ENCODE data around the gene ADAMTSL3.

Gene ADAMTSL3

DNA sequence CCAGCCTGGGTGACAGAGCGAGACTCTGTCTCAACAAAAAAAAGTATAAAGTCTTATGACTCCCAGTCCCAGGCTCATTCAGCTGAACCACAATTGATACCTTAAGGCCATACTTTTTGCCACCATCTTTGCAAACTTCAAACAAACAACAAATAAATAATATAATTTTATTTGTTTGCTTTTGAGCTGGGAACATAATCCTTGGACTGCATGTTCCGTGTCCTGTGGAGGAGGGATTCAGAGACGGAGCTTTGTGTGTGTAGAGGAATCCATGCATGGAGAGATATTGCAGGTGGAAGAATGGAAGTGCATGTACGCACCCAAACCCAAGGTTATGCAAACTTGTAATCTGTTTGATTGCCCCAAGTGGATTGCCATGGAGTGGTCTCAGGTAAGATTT is 238.6 kb downstream of the ADAMTSL3 start:
- no peak for DNase-seq

DNA sequence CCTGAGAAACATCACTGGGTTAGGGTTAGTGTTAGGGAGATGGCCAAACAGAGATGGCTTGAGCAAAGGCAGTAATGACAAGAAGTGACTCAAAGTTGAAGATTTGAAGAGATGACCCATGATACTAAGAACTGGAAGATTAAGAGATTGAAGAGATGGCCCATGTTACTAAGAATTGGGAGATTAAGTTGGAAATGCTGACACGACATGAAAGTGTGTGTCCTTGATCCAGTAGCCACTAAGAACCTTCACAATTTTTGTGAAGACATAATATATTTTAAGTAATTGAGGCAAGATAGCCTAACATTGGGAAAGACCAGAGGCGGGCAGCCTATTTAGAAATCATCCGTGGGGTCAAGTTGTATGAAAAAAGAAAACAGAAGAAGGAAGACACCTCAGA is 239.4 kb downstream of the ADAMTSL3 start:
- no peak for DNase-seq

DNA sequence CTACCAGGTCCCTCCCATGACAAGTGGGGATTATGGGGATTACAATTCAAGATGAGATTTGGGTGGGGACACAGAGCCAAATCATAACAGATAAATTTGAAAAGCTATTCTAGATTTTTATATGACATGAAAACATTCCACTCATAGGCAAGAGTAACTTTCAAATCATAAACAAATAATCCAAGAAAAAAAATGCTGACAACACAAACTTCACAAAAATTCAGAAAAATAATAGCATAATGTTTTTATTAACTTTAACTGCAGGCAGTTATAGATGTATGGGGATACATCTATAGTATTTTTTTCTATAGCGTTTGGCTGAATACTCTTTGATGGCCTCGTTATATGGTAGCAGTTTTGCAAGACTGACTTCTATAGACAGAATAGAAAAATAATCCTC is 243.1 kb downstream of the ADAMTSL3 start:
- no peak for DNase-seq

DNA sequence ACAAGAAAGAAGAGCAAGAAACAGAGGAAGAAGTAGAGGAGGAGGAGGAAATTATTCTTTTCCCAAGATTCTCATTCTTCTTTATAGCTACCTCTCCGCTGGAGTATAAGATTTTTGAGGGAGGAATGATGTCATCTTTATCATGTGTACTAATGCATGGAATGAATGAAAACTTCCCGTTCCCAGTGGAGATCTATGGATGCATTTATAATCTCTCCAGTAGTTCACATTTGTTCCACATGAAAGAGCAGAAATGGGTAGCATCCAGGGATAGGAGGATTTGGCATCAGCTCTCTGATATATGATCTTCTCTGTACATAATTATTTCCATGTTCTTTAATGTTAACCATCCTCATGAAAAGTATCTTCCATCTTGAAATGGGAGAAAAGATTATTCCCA is 244.4 kb downstream of the ADAMTSL3 start:
- no peak for DNase-seq

DNA sequence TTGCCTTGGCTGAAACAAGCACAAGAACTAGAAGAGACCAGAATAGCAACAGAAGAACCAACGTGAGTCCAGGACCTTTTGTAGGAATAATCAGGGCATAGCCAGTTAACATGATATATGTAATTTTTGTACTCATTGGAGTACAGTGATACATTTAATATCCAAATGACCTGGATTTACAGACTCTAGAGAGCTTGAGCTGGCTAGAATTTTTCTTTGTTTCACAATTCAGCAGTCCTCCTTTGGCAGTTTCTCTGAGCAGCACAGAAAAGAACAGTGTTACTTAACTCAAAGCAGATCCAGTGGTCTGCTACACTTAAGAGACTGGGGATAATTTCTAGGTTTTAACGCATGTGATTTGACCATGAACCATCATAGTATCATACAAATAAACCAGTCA is 245.7 kb downstream of the ADAMTSL3 start:
- DNase-seq = no peak

DNA sequence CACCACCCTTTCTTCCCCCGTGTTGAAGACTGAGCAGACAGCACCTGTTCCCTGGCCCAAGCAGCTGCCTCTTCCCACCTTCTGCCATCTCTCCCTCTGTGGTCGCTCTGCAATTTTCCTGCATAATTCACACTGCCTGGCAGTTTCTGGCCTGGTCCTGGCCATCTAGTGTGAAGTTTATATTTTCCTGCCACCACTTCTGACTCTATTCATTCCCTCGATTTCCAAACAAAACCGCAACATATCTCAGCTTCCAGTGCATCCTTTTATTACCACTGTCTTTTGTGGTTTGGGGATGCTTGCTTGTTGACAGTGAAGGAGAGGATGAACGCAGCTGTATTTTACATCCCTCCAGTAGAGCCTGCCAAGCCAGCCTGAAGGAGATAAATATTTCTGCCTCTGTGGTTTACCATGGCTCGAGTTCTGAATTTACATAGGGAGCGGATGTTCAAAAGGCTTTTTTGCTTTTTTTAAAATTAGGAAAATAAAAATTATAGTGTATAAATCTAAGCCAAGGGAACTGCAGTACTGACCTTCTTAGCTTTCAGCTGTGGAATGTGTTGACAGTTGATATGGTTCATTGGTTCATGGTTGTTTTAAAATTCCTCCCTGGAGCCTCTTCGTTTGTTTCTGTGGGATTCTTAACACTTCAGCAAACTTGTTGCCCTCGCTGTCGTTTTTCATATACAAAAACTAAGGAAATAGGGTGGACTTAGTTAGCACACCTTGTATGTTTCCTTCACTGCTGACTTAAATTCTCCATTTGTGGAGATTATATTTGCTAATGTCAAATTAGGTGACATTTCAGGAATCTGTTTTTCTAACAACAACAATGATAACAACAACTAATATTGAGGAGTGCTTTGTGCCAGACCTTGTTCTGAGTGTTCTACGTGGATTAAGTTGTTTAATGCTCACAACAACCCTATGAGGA is 250.5 kb downstream of the ADAMTSL3 start:
- no peak for DNase-seq

DNA sequence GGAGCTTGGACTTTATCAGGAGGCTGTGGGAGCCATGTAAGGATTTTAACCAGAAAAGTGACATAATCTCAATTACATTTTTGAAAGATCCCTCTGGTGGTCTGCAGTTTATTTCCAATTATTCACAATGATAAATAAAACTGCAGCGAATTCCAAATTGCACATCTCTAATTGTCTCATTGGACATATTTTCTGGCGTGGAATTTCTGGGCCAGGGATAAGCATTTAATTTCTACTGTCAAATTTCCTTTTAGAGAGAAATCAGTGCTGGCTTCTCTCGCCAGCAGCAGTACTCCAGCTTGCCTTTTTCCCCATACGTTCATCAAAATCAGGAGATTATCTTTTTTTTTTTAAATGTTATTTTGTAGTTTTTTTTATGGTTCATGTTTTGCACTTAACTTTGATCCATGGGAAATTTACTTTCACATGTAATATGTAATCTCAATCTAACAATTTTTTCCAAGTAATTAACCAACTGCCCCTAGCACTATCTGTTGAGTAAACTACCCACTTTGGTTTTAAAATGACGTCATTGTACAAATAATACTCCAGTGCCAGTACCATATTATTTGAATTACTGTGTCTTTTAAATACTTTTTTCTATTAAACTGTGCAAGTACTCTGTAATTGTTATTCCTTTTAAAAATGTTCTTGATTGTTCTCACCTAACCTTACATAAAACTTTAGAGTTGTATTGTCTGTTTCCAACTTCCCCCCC is 251.8 kb downstream of the ADAMTSL3 start:
- no peak for DNase-seq

DNA sequence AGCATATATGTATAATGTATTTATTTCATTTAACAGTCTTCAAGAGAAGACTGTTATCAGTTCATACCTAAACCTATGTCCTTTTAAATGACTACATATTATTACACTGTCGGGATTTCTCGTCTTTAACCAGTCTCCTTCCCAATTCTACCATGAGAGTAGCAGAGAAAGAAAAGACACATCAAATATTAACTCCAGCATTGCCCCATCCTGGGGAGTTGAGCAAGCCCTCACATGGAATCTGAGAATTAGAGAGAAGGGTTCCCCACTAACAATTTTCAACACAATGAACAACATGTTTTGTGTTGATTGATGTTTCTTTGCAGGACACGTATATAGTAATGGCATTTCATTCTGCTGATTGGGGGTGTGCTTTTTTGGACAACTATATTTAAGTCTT is 257.4 kb downstream of the ADAMTSL3 start:
- DNase-seq = no peak

DNA sequence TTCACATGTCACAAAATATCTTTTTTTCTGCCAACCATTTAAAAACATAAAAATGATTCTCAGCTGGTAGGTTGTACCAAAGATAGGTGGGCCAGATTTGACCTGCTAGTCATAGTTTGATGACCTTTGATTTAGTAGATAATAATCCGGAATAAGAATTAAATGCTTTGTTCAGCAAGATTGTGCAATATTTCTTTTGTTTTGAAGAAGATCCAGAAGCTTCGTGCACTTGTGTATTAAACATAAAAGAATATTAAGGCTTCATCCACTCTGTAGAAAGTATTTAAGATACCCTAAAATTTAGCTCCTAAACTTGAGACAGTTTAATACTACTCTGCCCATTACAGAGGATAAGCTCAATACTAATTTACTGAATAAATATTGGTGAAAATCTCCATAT is 258.4 kb downstream of the ADAMTSL3 start:
- DNase-seq = no peak

DNA sequence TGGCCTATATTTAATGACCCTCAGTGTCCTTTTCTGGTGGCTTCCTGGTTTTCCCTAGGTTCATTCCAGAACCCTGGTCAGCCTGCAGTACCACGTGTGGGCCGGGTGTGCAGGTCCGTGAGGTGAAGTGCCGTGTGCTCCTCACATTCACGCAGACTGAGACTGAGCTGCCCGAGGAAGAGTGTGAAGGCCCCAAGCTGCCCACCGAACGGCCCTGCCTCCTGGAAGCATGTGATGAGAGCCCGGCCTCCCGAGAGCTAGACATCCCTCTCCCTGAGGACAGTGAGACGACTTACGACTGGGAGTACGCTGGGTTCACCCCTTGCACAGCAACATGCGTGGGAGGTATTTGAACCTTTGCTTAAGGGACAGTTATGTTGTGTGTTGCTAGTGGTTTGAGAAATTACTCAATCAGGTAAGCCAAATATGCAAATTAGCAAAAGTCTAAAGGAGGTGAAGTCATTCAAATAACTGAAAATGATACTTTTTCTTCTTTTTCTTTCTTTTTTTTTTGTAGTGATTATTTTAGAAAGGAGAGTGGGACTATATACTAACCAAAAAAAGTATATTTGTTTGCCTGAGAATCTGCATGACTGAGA is 259.2 kb downstream of the ADAMTSL3 start:
- DNase-seq = no peak

DNA sequence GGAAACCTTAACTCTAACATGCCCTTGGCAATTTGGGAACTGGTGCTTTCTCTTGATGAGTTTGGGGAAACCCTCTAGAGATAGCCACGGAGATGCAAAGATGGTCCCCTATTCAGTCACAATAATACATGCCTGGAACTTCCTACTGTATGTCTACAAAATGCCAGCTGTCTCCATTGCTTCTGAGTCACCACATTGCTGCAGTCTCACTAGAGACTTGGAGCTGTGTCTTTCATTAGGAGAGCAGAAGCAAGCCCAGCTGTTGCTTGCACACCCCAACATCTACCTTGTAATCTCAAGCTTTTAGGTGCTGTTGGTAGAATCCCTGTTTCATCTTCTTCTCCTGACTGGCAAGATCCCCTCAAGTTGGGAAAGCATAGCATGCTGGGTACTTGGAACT is 261.0 kb downstream of the ADAMTSL3 start:
- no peak for DNase-seq

DNA sequence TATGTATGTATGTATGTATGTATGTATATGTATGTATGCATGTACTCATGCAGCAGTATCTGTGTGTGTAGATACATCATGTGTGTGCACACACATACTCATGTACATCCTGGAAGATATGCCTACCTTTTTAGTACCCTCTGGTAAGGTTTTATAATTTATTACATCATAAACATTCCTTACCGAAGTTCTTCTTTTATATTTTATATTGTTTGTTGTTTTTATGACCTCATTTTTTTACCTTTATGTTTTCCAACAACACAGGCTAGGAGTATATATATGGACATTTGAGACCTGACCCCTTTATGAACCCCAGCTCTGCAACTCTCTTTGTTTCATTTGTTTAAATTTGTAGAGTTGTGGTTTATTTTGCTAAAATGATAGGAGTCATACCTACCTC is 263.5 kb downstream of the ADAMTSL3 start:
- DNase-seq = no peak

DNA sequence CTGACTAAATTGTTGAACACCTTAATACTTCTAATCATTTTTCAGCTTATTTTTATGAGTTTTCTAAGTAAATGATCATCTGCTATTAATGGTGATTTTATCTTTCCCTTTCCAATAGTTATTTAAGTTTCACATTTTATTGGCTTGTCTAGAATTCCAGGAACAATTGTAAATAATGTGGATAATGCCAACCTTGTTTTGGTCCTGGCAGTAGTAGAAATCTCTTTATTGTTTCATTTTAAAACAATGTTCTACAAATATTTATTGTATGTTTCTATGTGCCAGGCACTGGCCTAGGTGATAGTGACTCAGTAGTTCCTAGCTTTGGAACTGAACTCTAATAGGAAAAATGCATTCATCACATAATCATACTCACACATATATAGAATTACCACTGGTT is 264.1 kb downstream of the ADAMTSL3 start:
- DNase-seq = no peak

DNA sequence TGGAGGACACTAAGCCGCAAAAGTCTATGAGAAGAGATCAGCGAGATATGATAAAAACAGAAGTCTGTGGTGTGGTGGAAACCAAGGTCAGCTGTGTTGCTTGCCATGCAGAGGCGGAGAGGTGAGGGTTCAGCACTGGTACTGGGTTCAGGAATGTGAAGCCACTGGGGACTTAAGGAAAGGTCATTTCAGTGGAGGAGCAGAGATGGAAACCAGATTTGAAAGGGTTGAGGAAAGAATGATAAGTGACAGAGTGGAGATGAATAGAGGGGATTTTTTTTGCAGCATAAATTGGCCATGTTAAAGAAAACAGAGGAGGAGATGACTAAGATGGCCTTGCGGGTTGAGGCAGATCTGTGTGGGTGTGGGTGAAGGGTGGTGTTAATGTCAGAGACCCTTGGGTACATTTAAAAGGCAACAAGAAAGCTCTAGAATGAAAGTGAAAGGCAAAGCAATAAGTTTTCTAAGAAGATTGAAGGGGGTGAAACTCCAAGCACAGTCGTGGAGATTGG is 265.5 kb downstream of the ADAMTSL3 start:
- DNase-seq = no peak

DNA sequence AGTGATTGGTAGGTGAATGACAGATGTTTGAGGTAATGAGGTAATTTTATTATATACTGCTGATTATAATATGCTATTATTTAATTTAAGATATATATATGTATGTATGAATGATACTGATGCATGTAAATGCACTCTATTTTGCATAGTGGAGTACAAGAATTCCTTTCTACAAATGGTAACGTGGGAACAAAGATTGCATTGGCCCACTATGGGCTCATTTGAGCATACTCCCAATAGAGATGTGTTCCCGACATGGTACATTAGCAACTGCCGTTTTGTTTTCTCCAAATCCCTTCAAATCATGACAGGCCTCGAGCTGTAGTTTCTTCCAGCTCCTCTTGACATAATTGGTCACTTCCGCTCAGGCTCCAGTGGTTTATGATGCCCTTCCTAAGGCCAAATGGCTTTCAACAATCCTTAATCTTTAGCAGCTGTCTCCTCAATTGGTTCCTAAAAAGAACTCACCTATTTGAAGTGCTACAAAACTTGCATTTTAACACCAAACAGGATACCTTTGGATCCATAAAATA is 266.1 kb downstream of the ADAMTSL3 start:
- DNase-seq = no peak

DNA sequence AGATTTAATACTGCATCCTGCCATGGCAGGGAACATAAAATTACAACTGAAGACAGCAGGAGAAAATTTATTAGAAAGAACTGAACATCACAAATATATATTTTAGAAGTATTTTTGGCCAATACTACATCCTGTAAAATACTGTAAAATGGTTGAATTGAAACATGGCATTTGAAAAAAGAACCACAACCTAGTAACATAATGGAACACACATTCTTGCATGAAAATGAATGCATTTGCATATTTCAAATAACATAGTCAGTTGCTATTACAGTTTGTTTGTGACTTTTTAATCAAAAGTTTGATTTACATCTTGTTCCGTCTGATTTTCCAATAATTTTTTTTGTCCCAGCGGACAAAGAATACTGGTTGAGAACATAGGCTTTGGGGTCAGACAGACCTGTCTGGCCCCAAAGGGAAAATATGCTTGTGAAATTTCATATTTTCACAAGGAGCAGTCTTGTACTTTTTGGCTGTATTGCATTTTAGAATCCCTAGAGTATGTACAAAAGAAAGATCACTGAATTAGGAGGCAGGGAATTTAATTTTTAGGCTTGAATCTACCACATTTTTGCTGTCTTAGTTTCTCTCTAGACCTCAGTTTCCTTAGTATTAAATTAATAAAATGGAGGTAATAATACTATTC is 268.8 kb downstream of the ADAMTSL3 start:
- DNase-seq = no peak

DNA sequence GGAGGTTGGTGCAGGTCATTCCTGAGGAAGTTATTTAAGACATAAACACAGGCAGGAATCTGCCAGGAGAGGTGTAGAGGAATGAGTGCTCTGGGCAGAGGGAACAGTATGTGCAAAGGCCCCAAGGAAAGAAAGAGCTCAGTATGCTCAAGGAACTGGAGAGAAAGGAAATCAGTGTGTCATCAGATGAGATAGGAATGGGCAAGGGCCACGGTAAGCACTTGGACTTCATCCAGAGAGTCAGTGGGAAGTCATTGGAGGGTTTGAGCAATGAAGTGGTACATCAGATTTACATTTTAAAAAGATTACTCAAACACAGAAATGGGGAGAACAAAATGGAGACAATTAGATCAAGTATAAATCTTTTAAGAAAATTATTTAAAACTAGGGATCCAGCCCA is 272.2 kb downstream of the ADAMTSL3 start:
- no peak for DNase-seq

DNA sequence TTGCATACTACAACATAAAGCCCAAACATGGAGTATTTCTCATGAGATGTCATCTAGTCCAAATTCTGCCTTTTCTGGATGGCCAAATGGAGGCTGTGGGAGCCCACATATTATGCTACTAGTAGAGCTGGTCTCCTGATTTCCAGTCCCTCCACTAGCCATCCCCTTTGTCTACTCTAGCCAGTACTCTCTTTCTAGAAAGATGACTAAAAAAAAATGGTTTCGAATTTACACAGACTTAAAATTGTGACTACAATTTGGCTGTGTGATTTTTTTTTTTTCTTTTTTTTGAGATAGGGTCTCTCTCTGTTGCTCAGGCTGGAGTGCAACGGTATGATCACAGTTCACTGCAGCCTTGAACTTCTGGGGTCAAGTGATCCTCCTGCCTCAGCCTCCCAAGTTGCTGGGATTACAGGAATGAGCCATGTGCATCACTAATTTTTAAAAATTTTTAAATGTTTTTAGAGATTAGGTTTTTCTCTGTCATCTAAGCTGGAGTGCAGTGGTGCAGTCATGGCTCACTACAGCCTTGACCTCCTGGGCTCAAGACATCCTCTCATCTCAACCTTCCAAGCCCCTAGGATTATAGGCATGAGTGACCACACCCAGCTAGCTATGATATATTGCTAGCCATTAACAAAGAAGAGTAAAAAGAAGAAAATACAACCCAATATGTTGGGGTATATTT is 273.9 kb downstream of the ADAMTSL3 start:
- DNase-seq = no peak

DNA sequence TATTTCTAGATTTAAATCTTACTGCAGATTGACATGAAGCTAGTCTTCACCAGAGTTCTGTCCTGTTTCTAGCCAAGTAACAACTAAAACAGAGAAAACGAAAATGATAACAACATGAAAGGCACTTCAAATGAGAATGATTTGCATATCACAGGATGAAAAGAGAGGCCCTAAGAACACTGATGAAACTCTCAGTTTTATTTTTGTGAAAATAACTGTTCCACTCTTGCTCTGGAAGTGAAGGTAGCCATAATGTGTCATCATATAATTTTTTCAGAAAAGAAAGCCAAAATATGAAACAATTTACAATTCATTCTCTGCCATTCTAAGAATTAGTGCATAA is 274.4 kb downstream of the ADAMTSL3 start:
- DNase-seq = no peak

DNA sequence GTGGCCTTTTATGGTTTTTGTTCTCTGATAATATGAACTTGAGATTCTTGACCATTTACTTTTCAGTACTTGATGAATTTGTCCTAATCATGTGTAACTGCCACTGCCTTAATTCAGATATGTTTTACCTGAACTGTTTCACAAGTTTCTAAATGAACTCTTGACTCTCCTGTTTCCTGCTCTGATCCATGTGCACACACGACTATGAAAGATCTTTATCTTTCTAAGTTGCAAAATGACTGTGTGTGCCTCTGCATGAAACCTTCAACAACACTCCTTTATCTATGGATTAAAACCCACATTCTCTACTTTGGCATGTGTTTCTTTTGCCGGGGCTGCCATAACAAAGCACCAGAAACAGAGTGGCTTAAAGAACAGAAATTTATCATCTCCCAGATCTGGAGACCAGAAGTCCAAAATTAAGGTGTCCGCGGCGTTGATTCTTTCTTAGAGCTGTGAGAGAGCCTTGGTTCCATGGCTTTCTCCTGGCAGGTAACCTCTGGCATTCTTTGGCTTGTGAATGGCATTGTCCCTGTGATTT is 275.0 kb downstream of the ADAMTSL3 start:
- DNase-seq = no peak

DNA sequence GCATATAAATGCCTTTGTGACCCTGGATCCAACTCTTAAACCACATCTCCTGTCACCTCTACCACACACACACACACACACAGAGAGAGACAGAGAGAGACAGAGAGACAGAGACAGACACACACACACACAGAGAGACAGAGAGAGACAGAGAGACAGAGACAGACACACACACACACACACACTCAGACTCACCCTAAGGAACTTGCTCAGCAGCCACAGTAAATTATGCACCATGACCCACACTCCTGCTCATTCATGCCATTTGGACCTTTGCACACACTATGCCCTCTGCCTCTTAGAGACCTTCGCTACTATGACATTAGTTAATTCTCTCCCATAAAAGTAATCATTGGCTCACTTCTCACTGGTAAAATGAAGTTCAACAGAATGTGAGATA is 275.7 kb downstream of the ADAMTSL3 start:
- no peak for DNase-seq

Measured in DMS79 treated with DMSO at 0.1 percent for 48 hours (cell line).